Astrocyte (in vitro differentiated cells and primary cell): Measurements from ENCODE around the gene MYL12A. TPM values are rescaled to one million over a fixed set of nuclear protein-coding genes. Genes with fewer than 3 reads are reported as not detected.

Experiments
- DNase-seq: peaks from one replicate; pipeline ENCODE4 v3.0.0-alpha.2; 2010; ENCODE audit warnings: low read depth
- FAIRE-seq: peaks from 2 replicates; lab custom pipeline; 2011; peaks lifted over from hg19 to GRCh38; lab: Jason Lieb, UNC
- H2AFZ ChIP-seq: 2 replicates; pipeline ENCODE4 v1.6.0; 2012; ENCODE audit warnings: low read depth, low read length, inconsistent platforms
- H3K27ac ChIP-seq: 2 replicates; pipeline ENCODE4 v1.5.1; 2011; ENCODE audit warnings: low read depth, low read length, inconsistent platforms
- H3K27me3 ChIP-seq: 2 replicates; pipeline ENCODE4 v1.6.0; 2011; ENCODE audit warnings: low read length, inconsistent platforms; ENCODE audit not compliant: insufficient read depth
- H3K36me3 ChIP-seq: 2 replicates; pipeline ENCODE4 v1.5.1; 2011; ENCODE audit warnings: low read length, inconsistent platforms; ENCODE audit not compliant: insufficient read depth
- H3K4me1 ChIP-seq: 2 replicates; pipeline ENCODE4 v1.5.1; 2011; ENCODE audit warnings: low read length, inconsistent platforms; ENCODE audit not compliant: insufficient read depth
- H3K4me2 ChIP-seq: 2 replicates; pipeline ENCODE4 v1.6.0; 2012; ENCODE audit warnings: low read length, inconsistent platforms
- H3K4me3 ChIP-seq: 2 replicates; pipeline ENCODE4 v1.5.1; 2011; ENCODE audit warnings: low read depth, mild to moderate bottlenecking, low read length, inconsistent platforms; ENCODE audit not compliant: insufficient read depth
- H3K79me2 ChIP-seq: 2 replicates; pipeline ENCODE4 v1.6.0; 2012; ENCODE audit warnings: mild to moderate bottlenecking, low read length, inconsistent platforms; ENCODE audit not compliant: insufficient read depth
- H3K9ac ChIP-seq: 2 replicates; pipeline ENCODE4 v1.6.0; 2012; ENCODE audit warnings: mild to moderate bottlenecking, low read length, inconsistent platforms
- H3K9me3 ChIP-seq: 2 replicates; pipeline ENCODE4 v1.5.1; 2012; ENCODE audit warnings: low read depth, mild to moderate bottlenecking, low read length, inconsistent platforms; ENCODE audit not compliant: insufficient read depth
- H4K20me1 ChIP-seq: 2 replicates; pipeline ENCODE4 v1.6.0; 2012; ENCODE audit warnings: low read length, inconsistent platforms; ENCODE audit not compliant: insufficient read depth
- H3K27ac Mint-ChIP-seq: one replicate; pipeline ENCODE4 v1.8.0; 2021; ENCODE audit warnings: mild to moderate bottlenecking, mixed read lengths; ENCODE audit not compliant: unreplicated experiment
- H3K27me3 Mint-ChIP-seq: one replicate; pipeline ENCODE4 v1.8.0; 2021; ENCODE audit warnings: low read depth, mixed read lengths; ENCODE audit not compliant: unreplicated experiment
- H3K36me3 Mint-ChIP-seq: one replicate; pipeline ENCODE4 v1.8.0; 2021; ENCODE audit warnings: low read depth, mixed read lengths; ENCODE audit not compliant: unreplicated experiment
- H3K4me1 Mint-ChIP-seq: one replicate; pipeline ENCODE4 v1.8.0; 2021; ENCODE audit warnings: low read depth, mixed read lengths; ENCODE audit not compliant: unreplicated experiment
- H3K4me3 Mint-ChIP-seq: one replicate; pipeline ENCODE4 v1.8.0; 2021; ENCODE audit warnings: mild to moderate bottlenecking, moderate library complexity, mixed read lengths; ENCODE audit not compliant: unreplicated experiment
- H3K9me3 Mint-ChIP-seq: one replicate; pipeline ENCODE4 v1.8.0; 2021; ENCODE audit warnings: mild to moderate bottlenecking, mixed read lengths; ENCODE audit not compliant: unreplicated experiment
- CTCF ChIP-seq: IDR thresholded peaks from 2 replicates; pipeline ENCODE4 v1.5.1; 2011; ENCODE audit warnings: low read depth, mild to moderate bottlenecking, inconsistent platforms, low read length, moderate library complexity; ENCODE audit not compliant: insufficient read depth
- EZH2 ChIP-seq: IDR thresholded peaks from 2 replicates; pipeline ENCODE4 v1.6.1; 2012; ENCODE audit warnings: mild to moderate bottlenecking, low read length, inconsistent platforms; ENCODE audit not compliant: insufficient read depth
- total RNA-seq: library from RNA; stranded (reverse); gene quantifications from 2 replicates; pipeline ENCODE4 v1.2.1, GENCODE V29; 2021

Gene MYL12A
- total RNA-seq, 1 donor from 2014 or later, result 682 TPM

- TF ChIP-seq EZH2 (no peak), CTCF (no peak)
- FAIRE-seq (no peak), DNase-seq (no peak)
- Histone ChIP-seq H3K9ac (no peak overlapping the region), H3K4me3 (no peak overlapping the region), H2AFZ (no peak overlapping the region), H4K20me1 (no peaks in the 10 kb centered on the region), H3K9me3 (no peaks in the 10 kb centered on the region), H3K79me2 (no peaks in the 10 kb centered on the region), H3K36me3 (peaks cover under 1% of the 10 kb centered on the region), H3K27ac (no peak overlapping the region), H3K4me1 (peaks cover 11% of the 10 kb centered on the region), H3K27me3 (no peaks in the 10 kb centered on the region), H3K4me2 (no peak overlapping the region)
- peaks cover 10% of the 10 kb centered on the region for H3K4me1 Mint-ChIP-seq
- peaks cover 3% of the 10 kb centered on the region for H3K9me3 Mint-ChIP-seq
- H3K4me3 Mint-ChIP-seq, result no peak overlapping the region
- H3K27ac Mint-ChIP-seq, result no peak overlapping the region
- H3K36me3 Mint-ChIP-seq, result peaks cover 5% of the 10 kb centered on the region
- no peaks in the 10 kb centered on the region for H3K27me3 Mint-ChIP-seq
These were observed 36.3 kb downstream of the MYL12A start for GRCh38 chr18:3283908-3284307.

GRCh38 chr18:3284501-3284900, 36.9 kb downstream of the MYL12A start:
- Histone ChIP-seq H3K9me3 (no peaks in the 10 kb centered on the region), H2AFZ (no peak overlapping the region), H3K4me2 (no peak overlapping the region), H3K9ac (no peak overlapping the region), H3K4me1 (peaks cover 11% of the 10 kb centered on the region), H3K27ac (no peak overlapping the region), H3K4me3 (no peak overlapping the region), H3K36me3 (no peaks in the 10 kb centered on the region), H3K27me3 (no peaks in the 10 kb centered on the region), H4K20me1 (no peaks in the 10 kb centered on the region), H3K79me2 (no peaks in the 10 kb centered on the region)
- DNase-seq (no peak), FAIRE-seq (no peak)
- H3K27ac Mint-ChIP-seq, result no peak overlapping the region
- no peaks in the 10 kb centered on the region for H3K27me3 Mint-ChIP-seq
- H3K9me3 Mint-ChIP-seq, result peaks cover 5% of the 10 kb centered on the region
- peaks cover 5% of the 10 kb centered on the region for H3K36me3 Mint-ChIP-seq
- no peak overlapping the region for H3K4me3 Mint-ChIP-seq
- no peak for TF ChIP-seq CTCF
- no peak for TF ChIP-seq EZH2
- H3K4me1 Mint-ChIP-seq, result peaks cover 10% of the 10 kb centered on the region

- no peak overlapping the region for H3K27ac ChIP-seq
- H3K27ac Mint-ChIP-seq, result no peak overlapping the region
- FAIRE-seq, result no peak
These were observed 38.6 kb downstream of the MYL12A start for GRCh38 chr18:3286159-3286558.

More at GRCh38 chr18:3286159-3286558, 38.6 kb downstream of the MYL12A start:
- Histone ChIP-seq H3K9ac (no peak overlapping the region), H3K9me3 (no peaks in the 10 kb centered on the region), H2AFZ (no peak overlapping the region), H3K4me3 (no peak overlapping the region), H4K20me1 (no peaks in the 10 kb centered on the region), H3K36me3 (no peaks in the 10 kb centered on the region), H3K4me2 (no peak overlapping the region), H3K4me1 (peaks cover 11% of the 10 kb centered on the region), H3K79me2 (no peaks in the 10 kb centered on the region), H3K27me3 (no peaks in the 10 kb centered on the region)
- Mint-ChIP-seq H3K27me3 (no peaks in the 10 kb centered on the region), H3K36me3 (peaks cover 2% of the 10 kb centered on the region), H3K4me3 (no peak overlapping the region), H3K9me3 (peaks cover 6% of the 10 kb centered on the region), H3K4me1 (peaks cover 10% of the 10 kb centered on the region)
- DNase-seq, result no peak
- TF ChIP-seq CTCF (no peak), EZH2 (no peak)
